GM23338 (cell line): ENCODE results near the gene ITPRIP. TPM values are rescaled to one million over a fixed set of nuclear protein-coding genes. Genes with fewer than 3 reads are reported as not detected.

Experiments
- ATAC-seq: fragments of 200-7000 bp; cut with Tn5 transposase; 3 replicates; pipeline ENCODE4 v1.9.1; 2020
- DNase-seq: peaks from one replicate; pipeline ENCODE4 v3.0.0-alpha.2; 2015; ENCODE audit warnings: low spot score
- H2AFZ ChIP-seq: fragments of 200-600 bp; sonication (generic); 2 replicates; pipeline ENCODE4 v1.8.0; 2016; ENCODE audit warnings: antibody characterized with exemption, mild to moderate bottlenecking, moderate library complexity
- H3F3A ChIP-seq: fragments of 200-600 bp; sonication (generic); replicated peaks from 2 replicates; pipeline ENCODE4 v1.8.0; 2017; ENCODE audit warnings: antibody characterized with exemption, mixed run types, low read depth
- H3K27ac ChIP-seq: fragments of 200-600 bp; sonication (generic); 2 replicates; pipeline ENCODE4 v1.6.1; 2016; ENCODE audit warnings: low read depth
- H3K27me3 ChIP-seq: fragments of 200-600 bp; sonication (generic); 2 replicates; pipeline ENCODE4 v1.8.0; 2016; ENCODE audit warnings: mild to moderate bottlenecking, mixed run types, moderate library complexity; ENCODE audit not compliant: insufficient read depth
- H3K36me3 ChIP-seq: fragments of 200-600 bp; sonication (generic); 2 replicates; pipeline ENCODE4 v1.8.0; 2016; ENCODE audit warnings: mild to moderate bottlenecking; ENCODE audit not compliant: insufficient read depth
- H3K4me1 ChIP-seq: fragments of 200-600 bp; sonication (generic); 2 replicates; pipeline ENCODE4 v1.8.0; 2016; ENCODE audit warnings: mild to moderate bottlenecking, moderate library complexity; ENCODE audit not compliant: insufficient read depth
- H3K4me2 ChIP-seq: fragments of 200-600 bp; sonication (generic); 2 replicates; pipeline ENCODE4 v1.7.1; 2017; ENCODE audit warnings: mixed run types
- H3K4me3 ChIP-seq: fragments of 200-600 bp; sonication (generic); 2 replicates; pipeline ENCODE4 v1.6.1; 2016; ENCODE audit warnings: mixed run types
- H3K79me2 ChIP-seq: fragments of 200-600 bp; sonication (generic); replicated peaks from 2 replicates; pipeline ENCODE4 v1.8.0; 2017; ENCODE audit warnings: mild to moderate bottlenecking; ENCODE audit not compliant: insufficient read depth
- H3K9me2 ChIP-seq: fragments of 200-600 bp; sonication (generic); 2 replicates; pipeline ENCODE4 v1.8.0; 2017; ENCODE audit not compliant: insufficient read depth
- H4K20me1 ChIP-seq: fragments of 200-600 bp; sonication (generic); replicated peaks from 2 replicates; pipeline ENCODE4 v1.8.0; 2017; ENCODE audit warnings: mild to moderate bottlenecking; ENCODE audit not compliant: insufficient read depth
- H3K27ac Mint-ChIP-seq: 2 replicates; pipeline ENCODE4 v1.8.0; 2020; ENCODE audit warnings: inconsistent platforms, mild to moderate bottlenecking, moderate library complexity, mixed read lengths
- H3K27me3 Mint-ChIP-seq: 3 replicates; pipeline ENCODE4 v1.8.0; 2022; ENCODE audit warnings: low read depth, mild to moderate bottlenecking, moderate library complexity, mixed read lengths, inconsistent platforms; ENCODE audit not compliant: insufficient read depth, poor library complexity
- H3K36me3 Mint-ChIP-seq: 3 replicates; pipeline ENCODE4 v1.8.0; 2021; ENCODE audit warnings: low read depth, mild to moderate bottlenecking, inconsistent platforms, moderate library complexity, mixed read lengths
- H3K4me1 Mint-ChIP-seq: 3 replicates; pipeline ENCODE4 v1.8.0; 2020; ENCODE audit warnings: mild to moderate bottlenecking, inconsistent platforms, mixed read lengths
- H3K4me3 Mint-ChIP-seq: 3 replicates; pipeline ENCODE4 v1.8.0; 2021; ENCODE audit warnings: moderate library complexity, mild to moderate bottlenecking, inconsistent platforms, mixed read lengths
- H3K9me3 Mint-ChIP-seq: 3 replicates; pipeline ENCODE4 v1.8.0; 2020; ENCODE audit warnings: moderate library complexity, mild to moderate bottlenecking, inconsistent platforms, mixed read lengths
- CREB1 ChIP-seq: fragments of 250-450 bp; sonication (Bioruptor Pico); IDR thresholded peaks from 2 replicates; pipeline ENCODE4 v1.5.0; 2020; ENCODE audit warnings: low read depth, mild to moderate bottlenecking, moderate library complexity
- CTCF ChIP-seq, 2 experiments: fragments of 200-600 bp in 1 of 2; sonication (generic) in 1 of 2; conservative IDR thresholded peaks; 2 replicates each; pipeline versions ENCODE4 v1.5.1 to v1.6.1; 2016 to 2017; ENCODE audit warnings: antibody characterized with exemption in 2 of 2, low read depth in 2 of 2, mild to moderate bottlenecking in 2 of 2, moderate library complexity in 1 of 2
- ETS1 ChIP-seq: IDR thresholded peaks from 2 replicates; pipeline ENCODE4 v1.6.1; 2016; ENCODE audit warnings: antibody characterized with exemption
- EZH2 ChIP-seq: fragments of 200-600 bp; sonication (generic); IDR thresholded peaks from one replicate; pipeline ENCODE4 v1.8.0; 2017; ENCODE audit warnings: antibody characterized with exemption, mild to moderate bottlenecking, low read depth; ENCODE audit not compliant: unreplicated experiment
- EZH2phosphoT487 ChIP-seq: fragments of 200-600 bp; sonication (generic); IDR thresholded peaks from one replicate; pipeline ENCODE4 v1.8.1; 2018; ENCODE audit warnings: antibody characterized with exemption; ENCODE audit not compliant: unreplicated experiment
- JUNB ChIP-seq: IDR thresholded peaks from one replicate; pipeline ENCODE4 v1.6.1; 2016; ENCODE audit warnings: antibody characterized with exemption; ENCODE audit not compliant: unreplicated experiment
- NANOG ChIP-seq: IDR thresholded peaks from 2 replicates; pipeline ENCODE4 v1.6.1; 2016; ENCODE audit warnings: antibody characterized with exemption, borderline replicate concordance
- POLR2AphosphoS5 ChIP-seq: IDR thresholded peaks from 2 replicates; pipeline ENCODE4 v1.6.1; 2016; ENCODE audit warnings: antibody characterized with exemption, low read depth
- REST ChIP-seq: IDR thresholded peaks from one replicate; pipeline ENCODE4 v1.6.1; 2018; ENCODE audit warnings: antibody characterized with exemption; ENCODE audit not compliant: unreplicated experiment
- STAT1 ChIP-seq: IDR thresholded peaks from one replicate; pipeline ENCODE4 v1.6.1; 2016; ENCODE audit warnings: antibody characterized with exemption; ENCODE audit not compliant: unreplicated experiment
- ZNF114 ChIP-seq: fragments of 250-450 bp; sonication (Bioruptor Pico); IDR thresholded peaks from 2 replicates; pipeline ENCODE4 v1.5.0; 2020; ENCODE audit warnings: mild to moderate bottlenecking, moderate library complexity
- ZNF331 ChIP-seq: fragments of 250-450 bp; sonication (Bioruptor Pico); IDR thresholded peaks from 2 replicates; pipeline ENCODE4 v1.5.0; 2020; ENCODE audit warnings: low read depth, mild to moderate bottlenecking, moderate library complexity
- ZNF462 ChIP-seq: fragments of 250-450 bp; sonication (Bioruptor Pico); IDR thresholded peaks from 2 replicates; pipeline ENCODE4 v1.5.0; 2020; ENCODE audit warnings: mild to moderate bottlenecking, moderate library complexity
- polyA plus RNA-seq: library from polyadenylated mRNA; unstranded; fragments of >200 nt; fragmentation: Nextera tagmentation; extraction: Ambion mirVana; gene quantifications from 2 replicates; pipeline ENCODE4 v1.2.1, GENCODE V29; 2016
- total RNA-seq: library from RNA; depleted of rRNA; stranded (reverse); fragments of >200 nt; shearing (Covaris generic); gene quantifications from 2 replicates; pipeline ENCODE4 v1.2.3, GENCODE V29; 2014

The ITPRIP gene
- total and polyA plus RNA-seq, 2 experiments from 2014 or later = 6.9 to 15.2 TPM

- Mint-ChIP-seq H3K27ac (peak overlapping the region; percentile 50; the same call in 1 of the 2 replicates), H3K36me3 (peaks cover 32% of the 10 kb centered on the region), H3K4me1 (peaks cover 65% of the 10 kb centered on the region), H3K27me3 (peaks cover 18% of the 10 kb centered on the region), H3K9me3 (no peaks in the 10 kb centered on the region; the same call in 2 of the 3 replicates), H3K4me3 (no peak overlapping the region)
- H3K36me3 ChIP-seq = no peaks in the 10 kb centered on the region
- TF ChIP-seq STAT1 (no peak), POLR2AphosphoS5 (no peak), EZH2phosphoT487 (no peak), ZNF331 (CRISPR knock-in tag) (no peak), JUNB (no peak), CREB1 (CRISPR knock-in tag) (no peak), ZNF114 (CRISPR knock-in tag) (no peak), ZNF462 (CRISPR knock-in tag) (no peak), NANOG (no peak), REST (no peak), ETS1 (no peak), EZH2 (no peak), CTCF (conservative IDR thresholded peaks at IDR 0.05; ENCODE audit: low read depth in 2 of 2) (no peak)
- peaks cover 62% of the 10 kb centered on the region for H3K4me1 ChIP-seq
- peak overlapping the region; percentile 63; the same call in 1 of the 2 replicates for H3K27ac ChIP-seq
- DNase-seq (no peak), ATAC-seq (peak; percentile 17)
- H3F3A ChIP-seq = no peaks in the 10 kb centered on the region
- H3K4me3 ChIP-seq = no peak overlapping the region
- no peak overlapping the region for H2AFZ ChIP-seq
- no peak overlapping the region for H3K4me2 ChIP-seq
- peaks cover 77% of the 10 kb centered on the region for H3K79me2 ChIP-seq
- H3K9me2 ChIP-seq = no peaks in the 10 kb centered on the region
- no peaks in the 10 kb centered on the region for H3K27me3 ChIP-seq
- peaks cover 23% of the 10 kb centered on the region; the same call in 1 of the 2 replicates for H4K20me1 ChIP-seq
Observed at GRCh38 chr10:104318810-104319741, 19.2 kb downstream of the ITPRIP start.
